ENCODE data around the gene ETV3L.

GRCh38 chr1:157124855-157125254 is 25.2 kb upstream of the ETV3L start:
- TF ChIP-seq CTCF (IDR thresholded peaks at IDR 0.05): no peak
- TF ChIP-seq POLR2A (IDR thresholded peaks at IDR 0.05): no peak

Measured in testis (tissue), 2 donors.